ENCODE results near the gene KRT85. TPM values are rescaled to one million over a fixed set of nuclear protein-coding genes. Genes with fewer than 3 reads are reported as not detected.

Gene KRT85
- total and polyA plus RNA-seq, 2 of the 4 experiments (the other 2 are of a cell fraction): not detected

DNA sequence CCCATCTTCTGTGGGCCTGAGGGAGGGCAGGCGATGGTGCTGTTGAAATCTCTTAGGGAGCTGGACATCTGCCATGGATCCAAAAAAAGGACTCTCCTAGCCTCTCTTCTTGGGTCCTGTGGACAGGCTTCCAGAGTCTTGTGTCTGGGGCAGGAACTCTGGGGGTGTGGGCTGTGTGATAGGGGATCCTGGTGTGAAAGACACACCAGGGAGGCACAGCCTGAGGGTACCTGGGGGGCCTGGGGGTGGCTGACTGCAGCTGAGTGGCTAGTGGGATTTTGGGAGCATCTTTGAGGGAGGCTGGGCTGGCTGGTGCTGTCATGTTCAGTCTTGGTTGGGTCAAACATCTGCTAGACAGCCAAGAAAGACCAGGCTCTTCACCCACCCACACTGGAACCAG is 44.3 kb downstream of the KRT85 start:
- no peaks in the 10 kb centered on the region for H3K9me3 ChIP-seq (ENCODE audit: control insufficient read depth, insufficient read depth, low read length)
- no peaks in the 10 kb centered on the region for H4K20me1 ChIP-seq (ENCODE audit: insufficient read depth, low read length)
- H2AFZ ChIP-seq (replicated peaks; ENCODE audit: low read length, poor library complexity): no peak overlapping the region
- in situ Hi-C loops (cut with MboI; ENCODE audit: low sequenced_read_pairs) (no loop called here), intact Hi-C loops (cut with micrococcal nuclease) (no loop called here), dilution Hi-C loops (cut with HindIII; ENCODE audit: low sequenced_read_pairs, unreplicated experiment) (no loop called here)
- H3K36me3 ChIP-seq (ENCODE audit: control insufficient read depth, insufficient read depth, low read length): no peaks in the 10 kb centered on the region
- H3K56ac ChIP-seq (ENCODE audit: extremely low read depth, insufficient read depth, low read length): no peak overlapping the region
- ATAC-seq (ENCODE audit: low read depth) (no peak), DNase-seq (no peak)
- H2AK9ac ChIP-seq (replicated peaks; ENCODE audit: low read depth, low read length, poor library complexity): no peak overlapping the region
- no peak overlapping the region for H2BK15ac ChIP-seq (ENCODE audit: low read depth, low read length)
- CTCF ChIA-PET: no interaction called here
- H3K4ac ChIP-seq (ENCODE audit: low read depth, low read length): no peak overlapping the region
- H3K14ac ChIP-seq (replicated peaks; ENCODE audit: low read depth, low read length): no peak overlapping the region
- H3K18ac ChIP-seq (ENCODE audit: low read depth, low read length): no peak overlapping the region
- no peak overlapping the region for H2AK5ac ChIP-seq (ENCODE audit: low read depth, low read length)
- no peak overlapping the region for H3K9ac ChIP-seq (ENCODE audit: low read depth, low read length)
- POLR2A ChIA-PET (ENCODE audit: unreplicated experiment): no interaction called here
- H3K23ac ChIP-seq (ENCODE audit: low read depth, low read length): no peak overlapping the region
- no peak overlapping the region for H4K91ac ChIP-seq (ENCODE audit: insufficient read depth, low read depth, low read length)
- no peak overlapping the region for H4K5ac ChIP-seq (ENCODE audit: low read depth, low read length)
- peaks cover 70% of the 10 kb centered on the region for H3K27me3 ChIP-seq (ENCODE audit: control insufficient read depth, insufficient read depth, low read length)
- H2BK5ac ChIP-seq (ENCODE audit: low read depth, low read length, poor library complexity, severe bottlenecking): no peak overlapping the region
- TF ChIP-seq, protein P1, sequence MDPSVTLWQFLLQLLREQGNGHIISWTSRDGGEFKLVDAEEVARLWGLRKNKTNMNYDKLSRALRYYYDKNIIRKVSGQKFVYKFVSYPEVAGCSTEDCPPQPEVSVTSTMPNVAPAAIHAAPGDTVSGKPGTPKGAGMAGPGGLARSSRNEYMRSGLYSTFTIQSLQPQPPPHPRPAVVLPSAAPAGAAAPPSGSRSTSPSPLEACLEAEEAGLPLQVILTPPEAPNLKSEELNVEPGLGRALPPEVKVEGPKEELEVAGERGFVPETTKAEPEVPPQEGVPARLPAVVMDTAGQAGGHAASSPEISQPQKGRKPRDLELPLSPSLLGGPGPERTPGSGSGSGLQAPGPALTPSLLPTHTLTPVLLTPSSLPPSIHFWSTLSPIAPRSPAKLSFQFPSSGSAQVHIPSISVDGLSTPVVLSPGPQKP (IDR thresholded peaks at IDR 0.05; ENCODE audit: borderline replicate concordance, low read depth, low read length): no peak
- TF ChIP-seq MAZ (IDR thresholded peaks at IDR 0.05; ENCODE audit: borderline replicate concordance, low read depth, low read length) (no peak), MAFK (IDR thresholded peaks at IDR 0.05; ENCODE audit: low read depth, low read length) (no peak), RAD21 (IDR thresholded peaks at IDR 0.05; ENCODE audit: low read length) (no peak), RCOR1 (IDR thresholded peaks at IDR 0.05; ENCODE audit: insufficient replicate concordance, low read length) (no peak)
- H3K4me3 ChIP-seq (ENCODE audit: insufficient read depth, low read depth, low read length): no peak overlapping the region
- H2BK20ac ChIP-seq (ENCODE audit: low read depth, low read length): no peak overlapping the region
- H2BK120ac ChIP-seq (ENCODE audit: low read depth, low read length): no peak overlapping the region
- H3K9me1 ChIP-seq (ENCODE audit: insufficient read depth, low read length): no peaks in the 10 kb centered on the region
- H3K4me2 ChIP-seq (ENCODE audit: low read depth, low read length): no peak overlapping the region
- H3K27ac ChIP-seq (ENCODE audit: insufficient read depth, low read length): no peak overlapping the region
- WGBS, 2 experiments (ENCODE audit: extremely low coverage in 2 of 2, insufficient read length in 1 of 2): no CpG with 5 or more reads among the region's 1 CpG
- H3K4me1 ChIP-seq (ENCODE audit: control insufficient read depth, insufficient read depth, low read length): no peaks in the 10 kb centered on the region
- H3K79me1 ChIP-seq (ENCODE audit: low read depth in 1 of 2, low read length in 2 of 2): no peaks in the 10 kb centered on the region
- BruUV-seq (replicated peaks): no TSS peak
- no peak overlapping the region for H4K8ac ChIP-seq (ENCODE audit: low read depth in 2 of 2, low read length in 2 of 2)
